Neural cell (in vitro differentiated cells): ENCODE measurements around the gene NDUFB7. TPM values are rescaled to one million over a fixed set of nuclear protein-coding genes. Genes with fewer than 3 reads are reported as not detected.
"Not testable (repeated sequence)": the region's sequence is repeated elsewhere in the genome, so short reads cannot be mapped to it uniquely, and the experiment has no call there.

Experiments
- H2AFZ ChIP-seq: fragments of 200-600, 300-800 bp; sonication (generic), shearing (Covaris generic); 2 replicates; pipeline ENCODE4 v1.6.0; 2014; ENCODE audit warnings: low read depth, mild to moderate bottlenecking, antibody characterized with exemption, low read length, moderate library complexity
- H3F3A ChIP-seq: fragments of 200-600 bp; shearing (Covaris generic); 2 replicates; pipeline ENCODE4 v1.6.1; 2016; ENCODE audit warnings: mild to moderate bottlenecking, moderate library complexity, mixed read lengths, antibody characterized with exemption, low read length; ENCODE audit not compliant: insufficient read depth, poor library complexity, severe bottlenecking
- H3K27ac ChIP-seq: fragments of 200-600, 300-800 bp; sonication (generic), shearing (Covaris generic); 2 replicates; pipeline ENCODE4 v1.5.1; 2014; ENCODE audit warnings: mild to moderate bottlenecking, low read length, moderate library complexity
- H3K27me3 ChIP-seq: fragments of 300-800, 200-600 bp; sonication (generic), shearing (Covaris generic); 2 replicates; pipeline ENCODE4 v1.6.0; 2014; ENCODE audit warnings: mild to moderate bottlenecking, low read depth, low read length, moderate library complexity; ENCODE audit not compliant: insufficient read depth
- H3K36me3 ChIP-seq: fragments of 300-800, 200-600 bp; sonication (generic), shearing (Covaris generic); 2 replicates; pipeline ENCODE4 v1.5.1; 2014; ENCODE audit warnings: mild to moderate bottlenecking, antibody characterized with exemption, low read length, moderate library complexity; ENCODE audit not compliant: insufficient read depth
- H3K4me2 ChIP-seq: fragments of 300-800, 200-600 bp; sonication (generic), shearing (Covaris generic); 2 replicates; pipeline ENCODE4 v1.6.0; 2014; ENCODE audit warnings: mild to moderate bottlenecking, low read length
- H3K4me3 ChIP-seq: fragments of 300-800, 200-600 bp; sonication (generic), shearing (Covaris generic); 2 replicates; pipeline ENCODE4 v1.5.1; 2014; ENCODE audit warnings: mild to moderate bottlenecking, low read length, moderate library complexity
- H3K79me2 ChIP-seq: fragments of 200-600 bp; shearing (Covaris generic); replicated peaks from 2 replicates; pipeline ENCODE4 v1.6.0; 2014; ENCODE audit warnings: mild to moderate bottlenecking, low read length, moderate library complexity; ENCODE audit not compliant: insufficient read depth
- H3K9ac ChIP-seq: fragments of 300-800, 200-600 bp; sonication (generic), shearing (Covaris generic); 2 replicates; pipeline ENCODE4 v1.6.1; 2016; ENCODE audit warnings: mild to moderate bottlenecking, low read length, mixed read lengths
- H3K9me2 ChIP-seq: fragments of 200-600 bp; shearing (Covaris generic); 2 replicates; pipeline ENCODE4 v1.6.1; 2016; ENCODE audit warnings: mild to moderate bottlenecking, low read length, mixed read lengths; ENCODE audit not compliant: insufficient read depth
- H3K9me3 ChIP-seq: fragments of 200-600, 300-800 bp; sonication (generic), shearing (Covaris generic); 2 replicates; pipeline ENCODE4 v1.6.1; 2016; ENCODE audit warnings: mild to moderate bottlenecking, mixed run types, low read length, moderate library complexity, mixed read lengths
- H4K20me1 ChIP-seq: fragments of 200-600 bp; shearing (Covaris generic); 2 replicates; pipeline ENCODE4 v1.6.1; 2016; ENCODE audit warnings: mild to moderate bottlenecking, mixed run types; ENCODE audit not compliant: insufficient read depth
- EP300 ChIP-seq: fragments of 450-650 bp; conservative IDR thresholded peaks from 2 replicates; pipeline ENCODE4 v1.6.1; 2014; ENCODE audit warnings: antibody characterized with exemption, mild to moderate bottlenecking, moderate library complexity; ENCODE audit not compliant: poor library complexity, severe bottlenecking
- EZH2 ChIP-seq: fragments of 200-600, 300-800 bp; shearing (Covaris generic), sonication (generic); IDR thresholded peaks from 2 replicates; pipeline ENCODE4 v1.6.1; 2014; ENCODE audit warnings: antibody characterized with exemption, low read length, borderline replicate concordance, mild to moderate bottlenecking; ENCODE audit not compliant: insufficient read depth, poor library complexity, severe bottlenecking
- MXI1 ChIP-seq: fragments of 450-650 bp; conservative IDR thresholded peaks from 2 replicates; pipeline ENCODE4 v1.6.1; 2014; ENCODE audit warnings: antibody characterized with exemption, mild to moderate bottlenecking; ENCODE audit not compliant: poor library complexity, severe bottlenecking
- POLR2AphosphoS5 ChIP-seq: IDR thresholded peaks from 2 replicates; pipeline ENCODE4 v1.6.1; 2012
- RAD21 ChIP-seq: fragments of 450-650 bp; conservative IDR thresholded peaks from 2 replicates; pipeline ENCODE4 v1.6.1; 2014; ENCODE audit warnings: antibody characterized with exemption, mild to moderate bottlenecking, moderate library complexity
- SMC3 ChIP-seq: fragments of 450-650 bp; conservative IDR thresholded peaks from 2 replicates; pipeline ENCODE4 v1.6.1; 2014; ENCODE audit warnings: antibody characterized with exemption, mild to moderate bottlenecking, moderate library complexity; ENCODE audit not compliant: poor library complexity
- TAF1 ChIP-seq: IDR thresholded peaks from 2 replicates; pipeline ENCODE4 v1.6.1; 2012; ENCODE audit warnings: low read depth
- polyA plus RNA-seq: library from polyadenylated mRNA; depleted of rRNA; stranded (reverse); fragments of >200 nt; gene quantifications from 2 replicates; pipeline ENCODE4 v1.2.3, GENCODE V29; 2014
- TF ChIP-seq, protein P1 (sequence below): IDR thresholded peaks from 2 replicates; pipeline ENCODE4 v1.6.1; 2012; ENCODE audit warnings: borderline replicate concordance
- TF ChIP-seq, protein P2 (sequence below): fragments of 450-650 bp; IDR thresholded peaks from 2 replicates; pipeline ENCODE4 v1.5.1; 2014; ENCODE audit warnings: antibody characterized with exemption, mild to moderate bottlenecking, moderate library complexity; ENCODE audit not compliant: poor library complexity, severe bottlenecking

Gene NDUFB7
- polyA plus RNA-seq, 1 donor from 2014 or later = 615 TPM

GRCh38 chr19:14544047-14544446, 27.8 kb downstream of the NDUFB7 start:
- H3K4me3 ChIP-seq = no peak overlapping the region
- H3K9me3 ChIP-seq = no peaks in the 10 kb centered on the region
- H4K20me1 ChIP-seq = no peaks in the 10 kb centered on the region
- H3K27ac ChIP-seq = no peak overlapping the region
- H3K9ac ChIP-seq = no peak overlapping the region
- H3K4me2 ChIP-seq = no peak overlapping the region
- TF ChIP-seq MXI1 = no peak
- no peak for TF ChIP-seq TAF1
- TF ChIP-seq, protein P1, sequence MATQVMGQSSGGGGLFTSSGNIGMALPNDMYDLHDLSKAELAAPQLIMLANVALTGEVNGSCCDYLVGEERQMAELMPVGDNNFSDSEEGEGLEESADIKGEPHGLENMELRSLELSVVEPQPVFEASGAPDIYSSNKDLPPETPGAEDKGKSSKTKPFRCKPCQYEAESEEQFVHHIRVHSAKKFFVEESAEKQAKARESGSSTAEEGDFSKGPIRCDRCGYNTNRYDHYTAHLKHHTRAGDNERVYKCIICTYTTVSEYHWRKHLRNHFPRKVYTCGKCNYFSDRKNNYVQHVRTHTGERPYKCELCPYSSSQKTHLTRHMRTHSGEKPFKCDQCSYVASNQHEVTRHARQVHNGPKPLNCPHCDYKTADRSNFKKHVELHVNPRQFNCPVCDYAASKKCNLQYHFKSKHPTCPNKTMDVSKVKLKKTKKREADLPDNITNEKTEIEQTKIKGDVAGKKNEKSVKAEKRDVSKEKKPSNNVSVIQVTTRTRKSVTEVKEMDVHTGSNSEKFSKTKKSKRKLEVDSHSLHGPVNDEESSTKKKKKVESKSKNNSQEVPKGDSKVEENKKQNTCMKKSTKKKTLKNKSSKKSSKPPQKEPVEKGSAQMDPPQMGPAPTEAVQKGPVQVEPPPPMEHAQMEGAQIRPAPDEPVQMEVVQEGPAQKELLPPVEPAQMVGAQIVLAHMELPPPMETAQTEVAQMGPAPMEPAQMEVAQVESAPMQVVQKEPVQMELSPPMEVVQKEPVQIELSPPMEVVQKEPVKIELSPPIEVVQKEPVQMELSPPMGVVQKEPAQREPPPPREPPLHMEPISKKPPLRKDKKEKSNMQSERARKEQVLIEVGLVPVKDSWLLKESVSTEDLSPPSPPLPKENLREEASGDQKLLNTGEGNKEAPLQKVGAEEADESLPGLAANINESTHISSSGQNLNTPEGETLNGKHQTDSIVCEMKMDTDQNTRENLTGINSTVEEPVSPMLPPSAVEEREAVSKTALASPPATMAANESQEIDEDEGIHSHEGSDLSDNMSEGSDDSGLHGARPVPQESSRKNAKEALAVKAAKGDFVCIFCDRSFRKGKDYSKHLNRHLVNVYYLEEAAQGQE = no peak
- no peak for TF ChIP-seq POLR2AphosphoS5
- TF ChIP-seq, protein P2, sequence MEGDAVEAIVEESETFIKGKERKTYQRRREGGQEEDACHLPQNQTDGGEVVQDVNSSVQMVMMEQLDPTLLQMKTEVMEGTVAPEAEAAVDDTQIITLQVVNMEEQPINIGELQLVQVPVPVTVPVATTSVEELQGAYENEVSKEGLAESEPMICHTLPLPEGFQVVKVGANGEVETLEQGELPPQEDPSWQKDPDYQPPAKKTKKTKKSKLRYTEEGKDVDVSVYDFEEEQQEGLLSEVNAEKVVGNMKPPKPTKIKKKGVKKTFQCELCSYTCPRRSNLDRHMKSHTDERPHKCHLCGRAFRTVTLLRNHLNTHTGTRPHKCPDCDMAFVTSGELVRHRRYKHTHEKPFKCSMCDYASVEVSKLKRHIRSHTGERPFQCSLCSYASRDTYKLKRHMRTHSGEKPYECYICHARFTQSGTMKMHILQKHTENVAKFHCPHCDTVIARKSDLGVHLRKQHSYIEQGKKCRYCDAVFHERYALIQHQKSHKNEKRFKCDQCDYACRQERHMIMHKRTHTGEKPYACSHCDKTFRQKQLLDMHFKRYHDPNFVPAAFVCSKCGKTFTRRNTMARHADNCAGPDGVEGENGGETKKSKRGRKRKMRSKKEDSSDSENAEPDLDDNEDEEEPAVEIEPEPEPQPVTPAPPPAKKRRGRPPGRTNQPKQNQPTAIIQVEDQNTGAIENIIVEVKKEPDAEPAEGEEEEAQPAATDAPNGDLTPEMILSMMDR = no peak
- no peak for TF ChIP-seq EP300
- TF ChIP-seq SMC3 = no peak
- no peak for TF ChIP-seq RAD21
- TF ChIP-seq EZH2 = no peak
- no peak overlapping the region for H2AFZ ChIP-seq
- H3K27me3 ChIP-seq = no peaks in the 10 kb centered on the region
- H3K36me3 ChIP-seq = no peaks in the 10 kb centered on the region
- no peaks in the 10 kb centered on the region for H3K9me2 ChIP-seq
- peaks cover 2% of the 10 kb centered on the region for H3K79me2 ChIP-seq
- H3F3A ChIP-seq = no peaks in the 10 kb centered on the region

DNA sequence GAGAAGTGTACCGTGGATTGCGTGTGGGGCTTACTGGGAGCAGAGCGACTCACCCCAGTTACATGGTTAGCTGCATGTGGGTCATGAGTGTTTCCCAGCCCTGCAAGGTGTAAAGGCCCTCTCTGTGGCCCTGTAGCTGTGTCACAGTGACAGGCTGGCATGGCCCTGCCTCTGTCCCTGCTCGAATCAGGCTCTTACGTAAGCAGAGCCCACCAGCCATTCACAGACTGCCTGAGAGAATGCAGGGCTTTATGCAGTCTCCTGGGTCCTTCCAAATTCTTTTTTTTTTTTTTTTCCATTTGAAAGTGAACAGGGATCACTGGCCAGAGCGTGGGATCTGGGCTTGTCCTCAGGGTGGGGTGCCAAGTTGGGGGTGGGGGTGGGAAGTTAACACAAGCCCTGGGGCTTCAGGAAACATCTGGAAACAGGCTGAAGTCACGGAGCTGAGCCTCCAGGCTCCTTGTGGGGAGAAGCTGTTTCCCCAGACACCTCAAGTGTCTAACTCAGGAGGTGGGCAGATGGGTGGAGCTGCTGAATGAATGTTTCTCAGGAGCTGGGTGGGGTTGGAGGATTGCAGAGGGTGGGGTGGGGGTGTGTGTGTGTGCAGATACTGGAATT, 29.0 kb downstream of the NDUFB7 start:
- Histone ChIP-seq H3F3A (no peaks in the 10 kb centered on the region), H2AFZ (no peak overlapping the region), H3K79me2 (peaks cover 2% of the 10 kb centered on the region), H3K4me3 (no peak overlapping the region), H3K9me3 (no peaks in the 10 kb centered on the region), H3K4me2 (no peak overlapping the region), H4K20me1 (no peaks in the 10 kb centered on the region), H3K9me2 (no peaks in the 10 kb centered on the region), H3K27ac (no peak overlapping the region), H3K36me3 (no peaks in the 10 kb centered on the region), H3K9ac (no peak overlapping the region), H3K27me3 (no peaks in the 10 kb centered on the region)
- TF ChIP-seq EZH2 (no peak), TAF1 (no peak), SMC3 (no peak), RAD21 (no peak), MXI1 (no peak), EP300 (no peak)
- TF ChIP-seq, protein P2 = no peak
- TF ChIP-seq, protein P1 = no peak

- not testable (repeated sequence) for H3K9me3 ChIP-seq, H3K4me3 ChIP-seq, H4K20me1 ChIP-seq, H2AFZ ChIP-seq, H3K4me2 ChIP-seq, H3K36me3 ChIP-seq, H3K79me2 ChIP-seq, H3K9me2 ChIP-seq, H3K27me3 ChIP-seq, H3K9ac ChIP-seq, H3F3A ChIP-seq, H3K27ac ChIP-seq
Observed at GRCh38 chr19:14541979-14542378, 29.9 kb downstream of the NDUFB7 start.
